Ecto neural progenitor cell (in vitro differentiated cells): ENCODE data around the gene NRM.
"Not testable (repeated sequence)": the region's sequence is repeated elsewhere in the genome, so short reads cannot be mapped to it uniquely, and the experiment has no call there.

Source experiments
- DNase-seq: peaks from one replicate; pipeline ENCODE4 v3.0.0-alpha.2; 2018; ENCODE audit warnings: low spot score

Gene NRM

GRCh38 chr6:30666300-30666699 lies 24.5 kb downstream of the NRM start:
- not testable (repeated sequence) for DNase-seq

- no peak for DNase-seq
These were observed 25.6 kb downstream of the NRM start for GRCh38 chr6:30664994-30665767.

- not testable (repeated sequence) for DNase-seq
These were observed 32.9 kb downstream of the NRM start for GRCh38 chr6:30657922-30658321.

- DNase-seq: no peak
These were observed 33.3 kb downstream of the NRM start for GRCh38 chr6:30657454-30657853.

- no peak for DNase-seq
These were observed 34.3 kb downstream of the NRM start for GRCh38 chr6:30656513-30656912.

- DNase-seq: no peak
These were observed 35.1 kb downstream of the NRM start for GRCh38 chr6:30655743-30656094.

- DNase-seq: no peak
These were observed 35.7 kb downstream of the NRM start for GRCh38 chr6:30654798-30655742.

- no peak for DNase-seq
These were observed 39.6 kb downstream of the NRM start for GRCh38 chr6:30651143-30651542.

GRCh38 chr6:30647242-30648116 lies 43.3 kb downstream of the NRM start:
- DNase-seq: peak; percentile 85

GRCh38 chr6:30646450-30647241 lies 44.1 kb downstream of the NRM start, which contains the start of gene C6orf136:
C6orf136 (plus strand) TSS chr6:30647133; CDS start chr6:30647232, 99 bp downstream.
- DNase-seq: peak; percentile 94

- no peak for DNase-seq
These were observed 44.8 kb downstream of the NRM start for GRCh38 chr6:30645989-30646388.

GRCh38 chr6:30644769-30645168 lies 46.0 kb downstream of the NRM start:
- no peak for DNase-seq

GRCh38 chr6:30643656-30644055 lies 47.1 kb downstream of the NRM start:
- no peak for DNase-seq

- DNase-seq: no peak
These were observed 49.7 kb downstream of the NRM start for GRCh38 chr6:30641048-30641447.

- no peak for DNase-seq
These were observed 50.3 kb downstream of the NRM start for GRCh38 chr6:30640481-30640880.
